Lower lobe of right lung (tissue), 2 donors: Measurements from ENCODE around the gene SLC16A6. TPM values are rescaled to one million over a fixed set of nuclear protein-coding genes. Genes with fewer than 3 reads are reported as not detected.
A peak's percentile ranks its signal among the peaks of the same experiment; 100 is the strongest.
"Not testable (repeated sequence)": the region's sequence is repeated elsewhere in the genome, so short reads cannot be mapped to it uniquely, and the experiment has no call there.

ENCODE experiments used
- ATAC-seq, 2 donors: fragments of 200-7000 bp; cut with Tn5 transposase; one replicate each; pipeline ENCODE4 v1.9.1; 2020 to 2022; ENCODE audit warnings: mild to moderate bottlenecking in 2 of 2, moderate library complexity in 2 of 2
- DNase-seq: peaks from one replicate; pipeline ENCODE4 v3.0.0-alpha.2; 2020
- H3K27ac ChIP-seq: fragments of 200-600 bp; one replicate; pipeline ENCODE4 v1.8.0; 2022
- H3K27me3 ChIP-seq: fragments of 200-600 bp; one replicate; pipeline ENCODE4 v1.8.0; 2022; ENCODE audit warnings: low read depth
- H3K36me3 ChIP-seq: fragments of 200-600 bp; one replicate; pipeline ENCODE4 v1.8.0; 2022; ENCODE audit warnings: mild to moderate bottlenecking
- H3K4me1 ChIP-seq: fragments of 200-600 bp; one replicate; pipeline ENCODE4 v1.8.0; 2022
- H3K4me3 ChIP-seq: fragments of 200-600 bp; one replicate; pipeline ENCODE4 v1.8.0; 2022; ENCODE audit warnings: mild to moderate bottlenecking
- H3K9me3 ChIP-seq: fragments of 200-600 bp; one replicate; pipeline ENCODE4 v1.8.0; 2022
- intact Hi-C: fragments of 100-400 bp; cut with DNase I; formaldehyde crosslinking; loops from one replicate; pipeline ENCODE4 v1.11.0; 2022
- total RNA-seq: library from RNA; stranded (reverse); fragmentation: NEBNext Ultra II Directional; extraction: Animal tissue kit (Norgen Biotek cat#: 25700); gene quantifications from one replicate; pipeline ENCODE4 v1.2.1, GENCODE V29; 2021
- TF ChIP-seq, protein P1 (sequence below): fragments of 200-600 bp; IDR thresholded peaks from one replicate; pipeline ENCODE4 v1.8.0; 2022; ENCODE audit warnings: antibody characterized with exemption, mild to moderate bottlenecking
- donor health status: DM: no; HTN: yes; CAD: no; lungs with severe emphysema.

Gene SLC16A6
- total RNA-seq, 1 donor from 2014 or later = 7.5 TPM

- H3K4me1 ChIP-seq = peaks cover 23% of the 10 kb centered on the region
- TF ChIP-seq, protein P1, sequence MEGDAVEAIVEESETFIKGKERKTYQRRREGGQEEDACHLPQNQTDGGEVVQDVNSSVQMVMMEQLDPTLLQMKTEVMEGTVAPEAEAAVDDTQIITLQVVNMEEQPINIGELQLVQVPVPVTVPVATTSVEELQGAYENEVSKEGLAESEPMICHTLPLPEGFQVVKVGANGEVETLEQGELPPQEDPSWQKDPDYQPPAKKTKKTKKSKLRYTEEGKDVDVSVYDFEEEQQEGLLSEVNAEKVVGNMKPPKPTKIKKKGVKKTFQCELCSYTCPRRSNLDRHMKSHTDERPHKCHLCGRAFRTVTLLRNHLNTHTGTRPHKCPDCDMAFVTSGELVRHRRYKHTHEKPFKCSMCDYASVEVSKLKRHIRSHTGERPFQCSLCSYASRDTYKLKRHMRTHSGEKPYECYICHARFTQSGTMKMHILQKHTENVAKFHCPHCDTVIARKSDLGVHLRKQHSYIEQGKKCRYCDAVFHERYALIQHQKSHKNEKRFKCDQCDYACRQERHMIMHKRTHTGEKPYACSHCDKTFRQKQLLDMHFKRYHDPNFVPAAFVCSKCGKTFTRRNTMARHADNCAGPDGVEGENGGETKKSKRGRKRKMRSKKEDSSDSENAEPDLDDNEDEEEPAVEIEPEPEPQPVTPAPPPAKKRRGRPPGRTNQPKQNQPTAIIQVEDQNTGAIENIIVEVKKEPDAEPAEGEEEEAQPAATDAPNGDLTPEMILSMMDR = no peak
- H3K27ac ChIP-seq = no peak overlapping the region
- H3K9me3 ChIP-seq = no peaks in the 10 kb centered on the region
- DNase-seq (no peak), ATAC-seq (peak in 1 of 2 donors; percentile 51)
- H3K27me3 ChIP-seq = no peaks in the 10 kb centered on the region
- intact Hi-C loops = no loop called here
- no peak overlapping the region for H3K4me3 ChIP-seq
- peaks cover 50% of the 10 kb centered on the region for H3K36me3 ChIP-seq
Measured at GRCh38 chr17:68255731-68256538, 35.0 kb downstream of the SLC16A6 start.

- no peak for ATAC-seq
- H3K4me3 ChIP-seq = no peak overlapping the region
- no peak overlapping the region for H3K27ac ChIP-seq
- peaks cover 24% of the 10 kb centered on the region for H3K4me1 ChIP-seq
- H3K9me3 ChIP-seq = no peaks in the 10 kb centered on the region
- H3K27me3 ChIP-seq = no peaks in the 10 kb centered on the region
- TF ChIP-seq, protein P1 = no peak
- intact Hi-C loops = no loop called here
- DNase-seq = no peak
- H3K36me3 ChIP-seq = peaks cover 55% of the 10 kb centered on the region
Measured at GRCh38 chr17:68255151-68255550, 35.8 kb downstream of the SLC16A6 start.

DNA sequence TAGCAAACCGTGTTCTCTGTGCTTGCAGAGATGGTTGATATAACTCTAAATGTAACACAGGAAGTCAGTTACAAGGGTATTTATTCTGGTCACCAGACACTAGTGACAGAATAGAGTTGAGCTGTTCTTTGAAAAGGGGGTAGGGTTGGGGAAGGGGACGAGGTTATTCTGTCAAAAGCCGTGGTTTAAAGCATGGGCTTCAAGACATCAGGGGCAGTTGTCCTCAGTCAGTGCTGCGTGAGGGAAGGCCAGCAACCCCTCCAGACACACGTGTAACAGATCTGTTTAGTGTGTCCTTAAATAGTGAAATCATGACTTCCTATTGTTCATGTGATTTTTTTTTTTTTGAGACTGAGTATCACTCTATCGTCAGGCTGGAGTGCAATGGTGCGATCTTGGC lies 37.5 kb downstream of the SLC16A6 start:
- Histone ChIP-seq H3K36me3 (peaks cover 55% of the 10 kb centered on the region), H3K4me1 (peaks cover 33% of the 10 kb centered on the region)
- H3K27ac ChIP-seq, H3K9me3 ChIP-seq, H3K27me3 ChIP-seq, DNase-seq, H3K4me3 ChIP-seq, ATAC-seq, intact Hi-C loops: not testable (repeated sequence)

DNA sequence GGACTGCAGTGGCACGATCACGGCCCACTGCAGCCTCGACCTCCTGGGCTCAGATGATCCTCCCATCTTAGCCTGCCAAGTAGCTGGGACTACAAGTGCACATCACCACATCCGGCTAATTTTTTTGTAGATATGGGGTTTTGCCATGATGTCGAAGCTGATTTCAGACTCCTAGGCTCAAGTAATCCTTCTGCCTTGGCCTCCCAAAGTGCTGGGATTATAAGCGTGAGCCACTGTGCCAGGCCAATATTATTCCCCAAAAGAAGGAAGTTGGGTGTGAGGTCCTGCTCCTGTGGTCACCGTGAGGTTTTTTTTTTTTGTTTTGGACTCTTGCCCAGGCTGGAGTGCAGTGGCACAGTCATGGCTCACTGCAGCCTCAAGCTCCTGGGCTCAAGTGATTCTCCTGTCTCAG lies 41.6 kb downstream of the SLC16A6 start:
- Histone ChIP-seq H3K9me3 (no peaks in the 10 kb centered on the region), H3K27me3 (no peaks in the 10 kb centered on the region), H3K27ac (peak overlapping the region; percentile 99), H3K4me3 (no peak overlapping the region), H3K36me3 (peaks cover 25% of the 10 kb centered on the region), H3K4me1 (peaks cover 27% of the 10 kb centered on the region)
- TF ChIP-seq, protein P1 = no peak
- intact Hi-C loops = no loop called here
- ATAC-seq = no peak
- no peak for DNase-seq

GRCh38 chr17:68248891-68249290 lies 42.0 kb downstream of the SLC16A6 start:
- Histone ChIP-seq H3K27ac (peak overlapping the region; percentile 99), H3K9me3 (no peaks in the 10 kb centered on the region), H3K27me3 (no peaks in the 10 kb centered on the region), H3K4me3 (peak overlapping the region; percentile 91), H3K4me1 (peaks cover 22% of the 10 kb centered on the region), H3K36me3 (peaks cover 21% of the 10 kb centered on the region)
- DNase-seq (no peak), ATAC-seq (no peak)
- intact Hi-C loops = no loop called here
- TF ChIP-seq, protein P1 = no peak

GRCh38 chr17:68248199-68248825 lies 42.6 kb downstream of the SLC16A6 start:
- Histone ChIP-seq H3K27ac (peak overlapping the region; percentile 99), H3K4me1 (peaks cover 21% of the 10 kb centered on the region), H3K27me3 (no peaks in the 10 kb centered on the region), H3K4me3 (peak overlapping the region; percentile 91), H3K36me3 (peaks cover 20% of the 10 kb centered on the region), H3K9me3 (no peaks in the 10 kb centered on the region)
- TF ChIP-seq, protein P1 = no peak
- ATAC-seq (peak; percentile 73 to 74), DNase-seq (no peak)
- intact Hi-C loops = no loop called here
